ENCODE data around the gene TACC3.
A peak's percentile ranks its signal among the peaks of the same experiment; 100 is the strongest.

The TACC3 gene

DNA sequence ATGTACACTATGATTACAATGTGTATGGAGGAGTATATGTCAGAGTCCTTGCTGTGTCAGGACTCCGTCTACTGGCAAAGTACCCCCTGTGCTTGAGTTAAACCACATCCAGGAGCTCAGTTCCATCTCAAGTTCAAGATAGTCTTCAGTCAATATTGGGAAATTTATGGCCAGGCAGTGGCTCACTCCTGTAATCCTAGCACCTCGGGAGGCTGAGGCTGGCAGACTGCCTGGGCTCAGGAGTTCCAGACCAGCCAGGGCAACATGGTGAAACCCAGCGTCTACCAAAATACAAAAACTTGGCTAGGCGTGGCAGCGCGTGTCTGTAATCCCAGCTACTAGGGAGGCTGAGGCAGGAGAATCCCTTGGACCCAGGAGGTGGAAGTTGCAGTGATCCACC lies 15.0 kb upstream of the TACC3 start:
- H3K27ac ChIP-seq (ENCODE audit: low read depth, low read length) = no peak overlapping the region
- peaks cover 55% of the 10 kb centered on the region for H3K36me3 ChIP-seq (ENCODE audit: control insufficient read depth, insufficient read depth, low read length)
- H3K4me3 ChIP-seq (ENCODE audit: low read depth, low read length) = no peak overlapping the region
- no peaks in the 10 kb centered on the region for H3K9me3 ChIP-seq (ENCODE audit: control insufficient read depth, insufficient read depth, low read length)
- H3K4me1 ChIP-seq (ENCODE audit: control insufficient read depth, insufficient read depth, low read length) = peaks cover 2% of the 10 kb centered on the region; the same call in 1 of the 2 replicates
- no peaks in the 10 kb centered on the region for H3K27me3 ChIP-seq (ENCODE audit: control insufficient read depth, insufficient read depth, low read length)
- H3K9ac ChIP-seq (ENCODE audit: low read depth, low read length) = no peak overlapping the region

DNA sequence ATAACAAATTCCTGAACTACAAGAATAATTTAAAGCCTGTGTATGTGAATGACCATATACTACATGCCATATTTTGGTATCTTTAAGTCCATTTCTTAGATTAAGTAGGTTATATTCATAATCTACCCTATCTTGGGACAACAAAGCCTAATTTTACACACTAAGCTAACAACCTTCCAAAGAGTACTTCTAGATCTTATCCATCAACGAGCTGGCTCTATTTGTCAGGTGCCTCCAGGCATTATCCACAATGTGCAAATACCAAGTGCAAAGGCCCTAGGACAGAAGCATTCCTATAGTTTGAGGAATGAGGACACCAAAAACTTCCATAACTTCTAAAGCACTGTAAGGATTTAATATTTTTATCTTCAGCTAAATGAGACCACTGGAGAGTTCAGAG lies 12.7 kb upstream of the TACC3 start:
- peaks cover 39% of the 10 kb centered on the region for H3K36me3 ChIP-seq (ENCODE audit: control insufficient read depth, insufficient read depth, low read length)
- no peak overlapping the region for H3K9ac ChIP-seq (ENCODE audit: low read depth, low read length)
- H3K4me3 ChIP-seq (ENCODE audit: low read depth, low read length) = no peak overlapping the region
- no peaks in the 10 kb centered on the region for H3K27me3 ChIP-seq (ENCODE audit: control insufficient read depth, insufficient read depth, low read length)
- no peaks in the 10 kb centered on the region for H3K9me3 ChIP-seq (ENCODE audit: control insufficient read depth, insufficient read depth, low read length)
- no peak overlapping the region for H3K27ac ChIP-seq (ENCODE audit: low read depth, low read length)
- peaks cover 2% of the 10 kb centered on the region; the same call in 1 of the 2 replicates for H3K4me1 ChIP-seq (ENCODE audit: control insufficient read depth, insufficient read depth, low read length)

DNA sequence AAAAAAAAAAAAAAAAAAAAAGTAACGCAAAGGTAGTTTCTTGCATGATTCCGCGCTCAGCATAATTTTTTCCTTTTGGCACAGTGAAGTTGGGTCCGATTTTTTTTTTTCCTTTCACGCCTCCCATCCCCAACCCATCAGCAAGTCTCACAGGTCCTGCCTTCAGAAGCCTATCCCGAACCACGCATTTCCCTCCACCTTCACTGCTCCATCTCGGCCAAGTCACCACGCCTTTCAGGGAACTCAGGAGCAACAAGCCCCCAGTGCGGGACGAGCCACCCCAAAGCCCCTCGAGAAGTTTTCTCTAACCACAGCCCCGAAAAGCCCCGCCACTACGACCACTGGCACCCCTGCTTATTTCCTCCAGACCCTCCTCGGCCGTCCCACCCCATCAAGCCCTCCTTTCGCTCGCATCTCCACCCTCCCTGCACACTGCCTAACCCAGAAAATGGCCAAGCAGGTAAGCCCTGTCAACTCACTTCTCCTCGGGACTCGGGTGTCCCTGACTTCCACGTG lies 10.2 kb upstream of the TACC3 start:
- Histone ChIP-seq H3K4me3 (ENCODE audit: low read depth, low read length) (peak overlapping the region; percentile 86), H3K36me3 (ENCODE audit: control insufficient read depth, insufficient read depth, low read length) (peaks cover 15% of the 10 kb centered on the region), H3K4me1 (ENCODE audit: control insufficient read depth, insufficient read depth, low read length) (peaks cover 2% of the 10 kb centered on the region; the same call in 1 of the 2 replicates), H3K9me3 (ENCODE audit: control insufficient read depth, insufficient read depth, low read length) (no peaks in the 10 kb centered on the region), H3K9ac (ENCODE audit: low read depth, low read length) (peak overlapping the region; percentile 93), H3K27me3 (ENCODE audit: control insufficient read depth, insufficient read depth, low read length) (no peaks in the 10 kb centered on the region), H3K27ac (ENCODE audit: low read depth, low read length) (peak overlapping the region; percentile 95)

DNA sequence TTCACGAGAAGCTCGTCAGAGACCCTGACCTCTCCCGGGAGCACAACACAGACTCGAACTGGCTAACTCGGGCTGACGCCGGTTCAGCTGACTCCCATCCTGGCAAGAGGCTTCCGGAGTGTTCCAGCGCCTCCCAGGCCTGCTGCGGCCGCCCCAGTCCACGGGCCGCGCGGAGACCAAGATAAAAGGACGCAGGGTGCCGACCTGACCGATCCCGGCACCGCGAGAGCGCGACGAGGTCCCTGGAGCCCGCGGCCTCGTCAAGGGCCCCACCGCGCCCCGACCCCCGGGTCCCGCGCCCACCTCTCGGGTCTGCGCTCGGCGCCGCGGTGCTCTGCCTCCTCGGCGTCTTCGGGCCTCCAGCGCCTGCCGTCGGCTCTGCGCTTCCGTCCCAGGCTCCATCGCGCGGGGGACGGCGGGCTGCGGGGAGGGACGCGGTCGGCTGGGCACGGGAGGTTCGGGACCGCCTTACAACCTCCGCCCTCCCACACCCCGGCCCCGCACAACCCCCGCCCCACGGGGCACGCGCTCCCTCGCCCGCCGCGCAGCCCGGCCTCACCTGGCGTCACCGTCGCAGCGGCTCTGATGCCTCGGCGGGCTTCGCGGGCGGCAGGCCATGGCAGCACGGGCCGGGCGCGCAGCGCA lies 9.6 kb upstream of the TACC3 start:
- H3K36me3 ChIP-seq (ENCODE audit: control insufficient read depth, insufficient read depth, low read length) = peaks cover 12% of the 10 kb centered on the region
- no peaks in the 10 kb centered on the region for H3K27me3 ChIP-seq (ENCODE audit: control insufficient read depth, insufficient read depth, low read length)
- H3K4me1 ChIP-seq (ENCODE audit: control insufficient read depth, insufficient read depth, low read length) = peaks cover 2% of the 10 kb centered on the region; the same call in 1 of the 2 replicates
- no peaks in the 10 kb centered on the region for H3K9me3 ChIP-seq (ENCODE audit: control insufficient read depth, insufficient read depth, low read length)
- H3K27ac ChIP-seq (ENCODE audit: low read depth, low read length) = peak overlapping the region; percentile 95
- peak overlapping the region; percentile 86 for H3K4me3 ChIP-seq (ENCODE audit: low read depth, low read length)
- peak overlapping the region; percentile 93 for H3K9ac ChIP-seq (ENCODE audit: low read depth, low read length)

DNA sequence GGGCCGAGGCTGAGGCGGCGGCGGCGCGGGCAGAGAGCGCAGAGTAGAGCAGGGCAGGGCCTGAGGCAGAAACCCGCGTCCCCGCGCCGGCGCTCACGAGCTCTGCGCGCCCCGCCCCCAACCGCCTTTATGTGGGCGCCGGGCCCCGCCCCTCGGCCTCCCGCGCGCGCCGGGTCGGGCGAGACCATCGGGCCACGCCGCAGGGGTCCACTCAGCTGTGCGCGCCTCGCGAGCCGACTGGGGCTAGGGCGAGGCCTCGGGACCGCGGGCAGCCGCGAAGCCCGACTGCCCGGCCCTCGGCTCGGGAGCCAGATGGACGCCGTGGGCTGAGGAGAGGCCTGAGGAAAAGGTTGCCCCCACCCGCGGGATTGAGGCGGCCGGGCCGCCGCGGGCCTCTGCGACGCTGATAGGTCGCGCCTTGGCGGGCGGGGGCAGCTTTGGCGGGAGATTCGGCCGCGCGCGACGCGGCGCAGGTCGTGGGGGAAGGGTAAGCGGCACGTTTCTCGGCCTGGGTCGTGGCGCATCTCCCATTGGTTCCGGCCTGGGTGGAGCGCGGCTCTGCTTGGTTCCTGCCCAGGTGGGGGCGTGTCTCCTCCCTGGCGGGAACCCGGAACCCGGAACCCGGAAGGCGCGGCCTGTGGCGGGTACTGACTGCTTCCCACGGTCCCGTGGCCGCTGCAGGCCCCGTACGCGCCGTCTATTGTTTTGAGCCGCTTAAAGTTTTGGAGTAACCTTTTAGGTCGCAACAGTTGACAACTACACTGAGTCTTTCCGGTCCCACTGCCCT lies 8.9 kb upstream of the TACC3 start, which contains the start of gene SLBP:
SLBP (minus strand) TSS at position 104 of the 787 bp plus-strand sequence. CDS start 131 bp downstream, outside the sequence.
- Histone ChIP-seq H3K36me3 (ENCODE audit: control insufficient read depth, insufficient read depth, low read length) (peaks cover 18% of the 10 kb centered on the region), H3K9me3 (ENCODE audit: control insufficient read depth, insufficient read depth, low read length) (no peaks in the 10 kb centered on the region), H3K27ac (ENCODE audit: low read depth, low read length) (peak within 1 kb of the TSS; percentile 95), H3K4me3 (ENCODE audit: low read depth, low read length) (peak within 1 kb of the TSS; percentile 86), H3K4me1 (ENCODE audit: control insufficient read depth, insufficient read depth, low read length) (peaks cover 2% of the 10 kb centered on the region; the same call in 1 of the 2 replicates), H3K9ac (ENCODE audit: low read depth, low read length) (peak within 1 kb of the TSS; percentile 93), H3K27me3 (ENCODE audit: control insufficient read depth, insufficient read depth, low read length) (no peaks in the 10 kb centered on the region)

DNA sequence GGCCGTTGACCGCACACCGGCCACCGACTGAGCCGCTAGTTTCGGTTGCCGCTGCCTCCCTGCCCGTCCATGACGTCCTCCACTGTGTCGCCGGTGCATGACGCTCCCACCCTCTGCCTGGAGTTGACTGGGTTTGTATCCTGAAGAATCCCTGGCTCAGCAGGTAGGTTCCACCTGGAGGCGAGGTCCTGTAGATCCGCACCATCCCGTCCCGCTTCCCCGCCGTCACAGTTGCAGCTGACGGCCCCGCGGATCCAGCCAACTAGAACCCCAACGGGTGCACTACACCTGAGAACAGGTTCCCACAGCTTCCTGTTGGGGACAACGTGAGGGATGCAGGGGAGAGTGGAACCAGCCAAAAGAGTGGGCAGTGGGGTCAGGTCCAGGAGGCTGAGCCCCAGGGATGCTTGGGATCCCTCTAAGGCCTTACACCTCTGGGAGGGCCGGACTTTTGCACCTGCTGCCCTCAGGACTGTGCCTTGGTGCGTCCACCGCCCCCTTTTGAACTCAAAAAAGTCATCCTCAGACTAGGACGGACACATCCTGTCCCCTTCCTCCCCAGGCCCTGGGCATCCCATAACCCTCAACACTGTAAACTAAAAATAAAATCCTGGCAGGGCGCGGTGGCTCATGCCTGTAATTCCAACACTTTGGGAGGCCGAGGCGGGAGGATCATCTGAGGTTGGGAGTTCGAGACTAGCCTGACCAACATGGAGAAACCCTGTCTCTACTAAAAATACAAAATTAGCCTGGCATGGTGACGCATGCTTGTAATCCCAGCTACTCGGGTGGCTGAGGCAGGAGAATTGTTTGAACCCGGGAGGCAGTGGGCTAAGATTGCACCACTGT lies 8.1 kb upstream of the TACC3 start:
- Histone ChIP-seq H3K4me1 (ENCODE audit: control insufficient read depth, insufficient read depth, low read length) (peaks cover 2% of the 10 kb centered on the region; the same call in 1 of the 2 replicates), H3K27ac (ENCODE audit: low read depth, low read length) (peak overlapping the region; percentile 95), H3K36me3 (ENCODE audit: control insufficient read depth, insufficient read depth, low read length) (peaks cover 26% of the 10 kb centered on the region)

DNA sequence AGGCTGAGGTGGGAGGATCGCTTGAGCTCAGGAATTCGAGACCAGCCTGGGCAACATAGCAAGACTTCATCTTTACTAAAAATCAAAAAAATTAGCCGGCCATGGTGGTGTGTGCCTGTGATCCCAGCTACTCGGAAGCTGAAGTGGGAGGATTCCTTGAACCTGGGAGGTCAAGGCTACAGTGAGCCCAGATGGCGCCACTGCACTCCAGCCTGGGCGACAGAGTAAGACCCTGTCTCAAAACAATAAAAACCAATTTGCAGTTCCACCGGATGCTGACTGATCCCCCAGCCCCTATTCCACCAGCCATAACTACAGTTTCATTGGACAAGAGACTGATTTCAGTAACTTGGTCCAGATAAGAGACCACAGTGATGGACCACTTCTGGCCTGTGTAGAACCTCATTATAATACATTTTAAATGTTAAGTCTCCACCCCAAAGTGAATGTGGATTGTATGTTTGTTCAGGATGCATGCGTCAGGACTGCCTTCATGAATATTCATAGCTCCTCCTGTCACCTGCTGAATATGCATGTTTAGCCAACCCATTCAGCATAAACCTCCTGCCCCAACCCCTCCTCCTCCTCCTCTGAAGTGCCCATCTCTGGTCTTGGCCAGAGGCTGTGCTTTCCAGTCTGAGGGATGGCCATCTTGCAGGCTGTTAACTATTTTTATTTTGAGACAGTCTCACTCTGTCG lies 6.9 kb upstream of the TACC3 start:
- Histone ChIP-seq H3K4me3 (ENCODE audit: low read depth, low read length) (no peak overlapping the region), H3K9me3 (ENCODE audit: control insufficient read depth, insufficient read depth, low read length) (no peaks in the 10 kb centered on the region), H3K9ac (ENCODE audit: low read depth, low read length) (no peak overlapping the region), H3K27ac (ENCODE audit: low read depth, low read length) (no peak overlapping the region), H3K4me1 (ENCODE audit: control insufficient read depth, insufficient read depth, low read length) (peaks cover 3% of the 10 kb centered on the region; the same call in 1 of the 2 replicates), H3K27me3 (ENCODE audit: control insufficient read depth, insufficient read depth, low read length) (no peaks in the 10 kb centered on the region), H3K36me3 (ENCODE audit: control insufficient read depth, insufficient read depth, low read length) (peaks cover 33% of the 10 kb centered on the region)

More for the DNA sequence above, 8.1 kb upstream of the TACC3 start:
- Histone ChIP-seq H3K4me3 (ENCODE audit: low read depth, low read length) (peak overlapping the region; percentile 86), H3K9me3 (ENCODE audit: control insufficient read depth, insufficient read depth, low read length) (no peaks in the 10 kb centered on the region), H3K9ac (ENCODE audit: low read depth, low read length) (peak overlapping the region; percentile 93), H3K27me3 (ENCODE audit: control insufficient read depth, insufficient read depth, low read length) (no peaks in the 10 kb centered on the region)

DNA sequence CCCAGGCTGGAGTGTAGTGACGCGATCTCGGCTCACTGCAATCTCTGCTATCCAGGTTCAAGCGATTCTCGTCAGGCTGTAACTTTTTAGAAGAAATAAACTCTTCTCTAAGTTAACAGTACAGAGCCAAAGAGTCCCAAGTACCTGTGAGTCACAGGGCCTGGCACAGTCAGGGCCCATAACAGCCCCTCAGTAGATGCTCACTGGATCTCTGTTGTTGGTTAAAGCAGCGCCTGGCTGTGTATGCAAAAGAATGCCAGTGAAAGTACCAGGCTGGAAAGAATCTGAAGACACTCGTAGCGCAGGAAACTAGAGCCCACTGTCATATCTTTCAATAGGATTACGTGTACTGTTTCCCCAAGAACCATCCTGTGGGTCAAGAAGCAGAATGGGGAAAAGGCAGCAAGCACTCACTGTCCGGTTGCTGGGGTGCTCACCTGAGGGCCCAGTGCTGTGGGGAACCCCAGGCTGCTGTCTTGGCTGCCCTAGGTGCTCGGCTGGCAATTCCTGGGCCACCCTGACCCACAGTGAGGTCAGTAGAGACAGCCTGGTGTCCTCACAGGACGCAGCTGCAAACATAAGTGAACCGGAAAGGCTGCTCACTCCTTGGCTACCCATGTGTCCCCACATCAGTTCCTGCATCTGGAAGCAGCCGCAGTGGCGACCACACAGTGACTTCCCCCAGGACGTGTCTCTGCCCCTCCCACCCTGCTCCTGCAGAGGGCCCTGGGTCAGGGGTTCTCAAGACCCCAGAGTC lies 6.1 kb upstream of the TACC3 start:
- H3K4me1 ChIP-seq (ENCODE audit: control insufficient read depth, insufficient read depth, low read length) = peaks cover 10% of the 10 kb centered on the region; the same call in 1 of the 2 replicates
- H3K4me3 ChIP-seq (ENCODE audit: low read depth, low read length) = no peak overlapping the region
- no peaks in the 10 kb centered on the region for H3K27me3 ChIP-seq (ENCODE audit: control insufficient read depth, insufficient read depth, low read length)
- H3K9ac ChIP-seq (ENCODE audit: low read depth, low read length) = no peak overlapping the region
- H3K27ac ChIP-seq (ENCODE audit: low read depth, low read length) = no peak overlapping the region
- no peaks in the 10 kb centered on the region for H3K9me3 ChIP-seq (ENCODE audit: control insufficient read depth, insufficient read depth, low read length)
- peaks cover 27% of the 10 kb centered on the region for H3K36me3 ChIP-seq (ENCODE audit: control insufficient read depth, insufficient read depth, low read length)

DNA sequence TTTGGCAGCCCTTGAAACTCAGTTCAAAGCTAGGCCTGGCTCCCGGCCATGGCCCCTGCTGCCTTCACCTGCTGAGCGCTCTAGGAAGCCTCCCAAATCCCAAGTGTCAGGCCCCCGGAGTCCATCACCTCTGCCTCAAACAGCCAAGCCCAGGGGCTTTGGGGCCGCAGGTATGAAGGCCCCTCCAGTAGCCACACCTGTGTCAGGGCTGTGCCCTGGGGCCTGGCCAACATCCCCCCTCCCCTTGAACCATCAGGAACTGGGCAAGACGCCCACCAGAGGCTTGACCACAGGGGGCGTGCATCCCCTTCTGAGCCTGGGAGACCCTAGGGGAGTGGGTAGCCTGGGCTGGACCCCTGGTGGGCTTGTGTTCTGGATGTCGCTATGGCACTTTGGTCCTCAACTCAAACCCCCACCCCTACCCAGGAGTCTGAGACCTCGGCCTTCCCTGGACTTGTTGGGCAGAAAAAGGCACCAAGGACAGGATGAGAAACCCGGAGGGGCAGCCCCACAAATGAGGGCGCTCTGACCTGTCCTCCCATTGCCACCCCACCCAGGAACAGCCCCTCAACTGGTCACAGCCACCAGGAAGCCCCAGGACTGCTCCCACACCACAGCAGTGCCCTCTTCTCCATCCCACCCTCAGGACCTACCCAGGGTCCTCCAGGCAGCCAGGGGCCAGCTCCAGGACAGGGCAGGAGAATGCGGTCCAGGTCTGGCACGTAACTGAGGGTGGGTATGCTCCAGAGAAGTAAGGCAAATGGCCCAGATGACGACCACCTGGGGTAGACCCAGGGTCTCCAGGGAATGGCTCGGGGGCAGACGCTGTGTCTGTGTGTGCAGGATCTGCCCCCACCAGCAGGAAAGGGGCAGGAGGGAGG lies 5.0 kb upstream of the TACC3 start:
- H3K27me3 ChIP-seq (ENCODE audit: control insufficient read depth, insufficient read depth, low read length) = no peaks in the 10 kb centered on the region
- H3K4me3 ChIP-seq (ENCODE audit: low read depth, low read length) = no peak overlapping the region
- no peak overlapping the region for H3K27ac ChIP-seq (ENCODE audit: low read depth, low read length)
- H3K4me1 ChIP-seq (ENCODE audit: control insufficient read depth, insufficient read depth, low read length) = peaks cover 8% of the 10 kb centered on the region; the same call in 1 of the 2 replicates
- H3K9me3 ChIP-seq (ENCODE audit: control insufficient read depth, insufficient read depth, low read length) = no peaks in the 10 kb centered on the region
- H3K9ac ChIP-seq (ENCODE audit: low read depth, low read length) = no peak overlapping the region
- H3K36me3 ChIP-seq (ENCODE audit: control insufficient read depth, insufficient read depth, low read length) = peaks cover 24% of the 10 kb centered on the region
